HG03196 (cell line): ENCODE measurements around the gene PGAP1.

Source experiments
- ATAC-seq: cut with Tn5 transposase; IDR thresholded peaks from one replicate; pipeline ENCODE4 v1.9.1; 2021; ENCODE audit not compliant: unreplicated experiment

The PGAP1 gene

DNA sequence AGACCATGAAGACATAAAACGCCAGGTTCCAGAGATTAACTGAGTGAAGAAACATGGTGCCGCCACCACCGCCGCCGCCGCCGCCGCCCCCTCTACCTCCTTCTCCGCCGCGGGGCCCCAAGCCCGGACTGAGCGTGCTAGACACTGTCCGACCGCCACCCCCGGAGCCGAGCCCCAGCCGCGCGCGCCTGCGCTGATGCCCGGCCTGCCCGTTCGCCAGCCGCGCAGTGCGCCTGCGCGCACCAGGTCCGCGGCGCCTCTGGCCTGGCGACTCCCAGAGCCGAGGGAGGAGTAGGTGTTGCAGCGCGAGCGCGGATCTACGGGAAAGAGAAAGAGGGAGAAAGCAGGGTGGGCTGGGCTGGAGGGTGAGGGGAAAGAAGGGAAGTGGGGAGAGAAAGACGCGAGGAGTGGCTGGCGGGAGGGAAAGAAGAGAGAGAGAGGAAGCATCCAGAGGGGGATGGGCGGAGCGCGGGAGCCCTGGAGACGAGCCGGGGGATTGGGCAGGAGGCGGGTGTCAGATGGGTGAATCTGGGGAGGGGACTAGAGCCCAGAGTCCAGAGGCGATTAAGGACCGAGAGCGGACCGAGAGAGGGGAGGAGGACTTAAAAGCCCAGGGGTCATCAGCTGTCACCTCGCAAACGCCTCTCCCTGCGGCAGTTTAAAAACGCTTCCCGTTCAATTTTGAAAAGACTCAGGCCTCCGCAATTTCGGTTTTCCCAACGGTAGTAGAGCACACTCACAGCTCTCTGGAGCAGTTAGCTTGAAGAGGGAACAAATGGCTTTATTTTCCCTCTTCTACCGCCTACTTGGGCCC is at the start of gene PGAP1:
Gene PGAP1 (minus strand): TSS at position 146 of the 814 bp plus-strand sequence. CDS start 91 bp downstream, at position 55.
- ATAC-seq = peak; percentile 93

DNA sequence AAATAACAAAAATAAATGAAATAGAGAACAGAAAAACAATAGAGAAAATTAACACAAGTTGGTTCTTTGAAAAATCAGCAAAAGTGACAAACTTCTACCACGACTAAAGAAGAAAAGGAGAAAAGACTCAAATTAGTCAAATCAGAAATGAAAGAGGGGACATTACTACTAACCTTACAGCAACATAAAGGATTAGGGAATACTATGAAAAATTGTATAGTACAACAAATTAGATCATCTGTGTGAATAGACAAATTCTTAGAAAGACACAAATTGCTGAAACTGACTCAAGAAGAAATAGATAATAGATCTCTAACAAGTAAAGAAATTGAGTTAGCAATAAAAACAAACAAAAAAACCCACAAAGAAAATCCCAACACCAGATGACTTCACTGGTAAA is 48.5 kb upstream of the PGAP1 start:
- ATAC-seq = no peak

- no peak for ATAC-seq
These were observed 45.2 kb upstream of the PGAP1 start for GRCh38 chr2:196971574-196972279.

- no peak for ATAC-seq
These were observed 43.6 kb upstream of the PGAP1 start for GRCh38 chr2:196970099-196970498.

DNA sequence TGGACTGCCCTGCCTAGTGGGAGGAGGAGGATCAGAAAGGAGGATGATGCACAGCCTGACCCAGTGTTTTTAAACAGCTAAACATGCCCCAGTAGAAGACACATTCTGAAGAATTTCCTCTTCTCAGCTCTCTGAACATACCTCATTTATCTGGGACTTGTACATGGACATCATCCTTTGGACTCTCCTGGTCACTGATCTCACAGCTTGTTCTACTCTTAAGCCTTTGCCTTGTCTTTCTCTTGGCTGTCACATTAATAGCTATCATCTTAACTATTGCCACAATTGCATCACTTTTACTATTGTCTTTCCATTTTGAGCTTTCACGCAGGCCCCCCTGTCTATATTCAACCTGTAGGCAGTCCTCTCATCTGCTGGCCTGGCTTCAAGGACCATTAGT is 42.0 kb upstream of the PGAP1 start:
- no peak for ATAC-seq

DNA sequence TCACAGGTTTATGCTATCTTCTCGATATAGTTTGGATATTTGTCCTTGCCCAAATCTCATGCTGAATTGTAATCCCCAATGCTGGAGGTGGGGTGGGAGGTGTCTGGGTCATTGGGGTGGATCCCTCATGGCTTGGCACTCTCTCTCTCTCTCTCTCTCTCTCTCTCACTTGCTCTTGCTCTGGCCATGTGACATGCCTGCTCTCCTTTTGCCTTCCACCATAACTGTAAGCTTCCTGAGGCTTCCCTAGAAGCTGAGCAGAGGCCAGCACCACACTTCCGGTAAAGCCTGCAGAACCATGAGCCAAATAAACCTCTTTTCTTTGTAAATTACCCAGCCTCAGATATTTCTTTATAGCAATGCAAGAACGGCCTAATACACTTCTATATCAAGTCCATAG is 41.3 kb upstream of the PGAP1 start:
- no peak for ATAC-seq

GRCh38 chr2:196967116-196967515 is 40.6 kb upstream of the PGAP1 start:
- ATAC-seq = no peak

DNA sequence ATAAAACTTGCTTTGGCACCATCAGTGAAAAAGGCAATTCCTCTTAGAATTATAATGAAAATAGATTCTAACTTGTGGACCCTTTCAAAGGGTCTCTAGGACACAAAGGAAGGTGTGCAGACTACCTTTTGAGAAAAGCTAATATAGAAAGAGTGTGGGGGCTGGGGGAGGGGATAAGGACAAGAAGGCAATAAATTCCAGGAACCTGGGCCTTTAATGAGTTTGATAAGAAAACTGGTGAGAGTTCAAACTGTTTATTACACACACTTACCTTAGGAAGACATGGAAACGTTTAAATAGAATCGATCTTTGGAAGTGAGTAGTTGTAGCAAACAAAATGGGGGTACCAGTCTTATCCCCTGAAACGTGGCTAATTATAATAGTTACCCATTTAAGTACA is 39.6 kb upstream of the PGAP1 start:
- ATAC-seq = no peak

DNA sequence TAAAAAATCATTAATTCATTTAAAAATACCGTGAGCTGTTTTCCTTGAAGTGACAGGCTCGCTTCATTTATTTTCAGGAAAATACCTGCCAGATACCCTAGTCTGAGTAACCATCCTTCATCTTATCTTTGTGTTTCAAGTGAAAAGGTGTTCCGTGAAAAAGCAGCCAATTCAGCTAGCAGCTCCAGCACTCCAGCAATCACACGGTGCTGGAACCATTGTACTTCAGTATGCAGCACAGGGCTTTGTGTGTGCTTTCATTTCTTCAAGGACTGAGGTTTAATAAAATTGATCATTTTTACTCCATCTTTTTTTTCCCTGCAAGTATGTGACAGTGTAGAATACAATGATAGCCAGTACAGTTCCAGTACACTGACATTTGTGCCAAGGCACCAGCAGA is 39.1 kb upstream of the PGAP1 start:
- no peak for ATAC-seq

- no peak for ATAC-seq
These were observed 37.5 kb upstream of the PGAP1 start for GRCh38 chr2:196963961-196964360.

DNA sequence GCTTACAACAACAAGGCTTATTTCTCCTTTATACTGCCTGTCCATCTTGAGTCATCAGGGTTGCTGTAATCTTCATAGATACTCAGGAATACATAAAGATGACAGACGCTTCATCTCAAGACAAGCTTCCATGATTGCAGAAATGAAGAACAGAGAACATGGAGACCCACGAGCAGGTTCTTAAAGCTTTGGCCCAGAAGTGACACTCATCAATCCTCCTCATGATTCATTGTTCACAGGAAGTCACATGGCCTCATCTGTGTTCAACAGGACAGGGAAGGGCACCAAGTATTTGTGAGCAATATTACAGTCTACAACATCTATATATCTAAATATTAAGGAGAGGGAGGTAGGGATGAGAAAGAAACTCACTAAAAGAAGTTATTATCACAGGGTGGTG is 36.5 kb upstream of the PGAP1 start:
- no peak for ATAC-seq

- ATAC-seq = no peak
These were observed 35.8 kb upstream of the PGAP1 start for GRCh38 chr2:196962325-196962724.

GRCh38 chr2:196961889-196962288 is 35.4 kb upstream of the PGAP1 start:
- ATAC-seq = peak; percentile 97

DNA sequence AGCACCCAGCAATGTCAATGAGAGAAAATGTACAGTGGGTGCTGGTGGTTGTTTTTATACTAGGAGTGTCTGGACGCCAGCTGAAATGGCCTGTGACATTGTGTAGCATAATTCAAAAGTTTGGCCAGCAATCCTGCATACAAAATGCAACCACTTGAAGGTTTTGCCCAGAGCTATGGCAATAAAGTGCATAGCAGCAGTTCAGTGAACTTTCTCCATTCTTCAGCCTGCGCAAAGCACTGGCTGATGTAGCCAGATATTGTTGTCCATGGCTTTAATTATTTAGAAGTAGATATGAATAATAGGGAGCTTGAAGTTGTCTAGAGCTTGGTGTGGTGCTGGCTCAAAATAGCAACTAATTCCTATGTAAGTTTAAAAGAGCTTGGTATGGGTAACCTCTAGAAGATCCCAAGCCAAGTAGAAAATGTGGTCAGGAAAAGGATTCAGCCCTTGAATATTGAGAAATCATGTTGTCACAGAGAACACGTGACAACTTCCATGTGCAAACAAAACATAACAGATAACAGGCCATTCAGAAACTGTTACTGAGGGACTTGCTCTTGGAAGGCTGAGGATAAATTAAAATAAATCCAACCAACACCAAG is 33.3 kb upstream of the PGAP1 start:
- no peak for ATAC-seq

GRCh38 chr2:196959281-196959680 is 32.8 kb upstream of the PGAP1 start:
- ATAC-seq = no peak

GRCh38 chr2:196957881-196958525 is 31.5 kb upstream of the PGAP1 start:
- ATAC-seq = no peak

DNA sequence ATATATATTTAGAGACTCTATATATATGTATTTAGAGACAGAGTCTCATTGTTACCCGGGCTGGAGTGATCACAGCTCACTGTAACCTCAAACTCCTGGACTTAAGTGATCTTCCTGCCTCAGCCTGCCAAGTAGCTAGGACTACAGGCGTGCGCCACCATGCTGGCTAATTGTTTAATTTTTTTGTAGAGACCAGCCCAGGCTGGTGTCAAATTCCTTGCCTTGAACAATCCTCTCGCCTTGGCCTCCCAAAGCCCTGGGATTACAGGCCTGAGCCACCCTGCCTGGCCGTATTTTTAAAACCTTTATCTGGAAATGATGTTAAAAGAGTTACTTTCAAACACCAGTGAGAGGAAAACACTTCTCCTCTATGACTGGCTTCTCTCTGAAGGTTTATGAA is 30.9 kb upstream of the PGAP1 start:
- ATAC-seq = no peak

DNA sequence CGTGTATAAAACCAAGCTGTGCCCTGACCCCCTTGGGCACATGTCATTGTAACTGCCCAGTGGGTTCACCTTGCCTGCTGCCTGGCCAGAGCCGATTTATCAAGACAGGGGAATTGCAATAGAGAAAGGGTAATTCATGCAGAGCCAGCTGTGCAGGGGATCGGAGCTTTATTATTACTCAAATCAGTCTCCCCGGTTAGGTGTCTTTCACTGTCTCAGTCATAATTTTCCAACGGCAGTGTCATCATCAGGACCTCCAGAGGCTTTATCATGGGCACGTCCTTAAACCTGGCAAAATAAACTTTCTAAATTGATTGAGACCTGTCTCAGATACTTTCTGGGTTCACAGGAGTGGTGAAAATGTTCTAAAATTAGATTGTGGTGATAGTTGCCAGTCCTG is 29.6 kb upstream of the PGAP1 start:
- no peak for ATAC-seq

DNA sequence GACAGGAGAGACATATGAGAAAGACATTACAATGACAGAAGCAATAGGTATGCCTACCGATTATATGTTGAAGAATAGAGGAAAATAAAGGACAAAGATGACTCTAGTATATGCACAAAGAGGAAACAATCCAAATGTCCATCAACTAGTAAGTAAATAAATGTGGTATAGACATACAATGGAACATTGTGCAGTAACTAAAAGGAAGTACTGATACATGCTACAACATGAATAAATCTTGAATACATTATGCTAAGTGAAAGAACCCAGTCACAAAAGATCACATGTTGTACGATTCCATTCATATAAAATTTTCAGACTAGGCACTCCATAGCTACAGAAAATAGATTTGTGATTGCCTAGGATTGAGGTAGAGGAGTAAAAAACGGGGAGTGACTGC is 28.5 kb upstream of the PGAP1 start:
- ATAC-seq = no peak

DNA sequence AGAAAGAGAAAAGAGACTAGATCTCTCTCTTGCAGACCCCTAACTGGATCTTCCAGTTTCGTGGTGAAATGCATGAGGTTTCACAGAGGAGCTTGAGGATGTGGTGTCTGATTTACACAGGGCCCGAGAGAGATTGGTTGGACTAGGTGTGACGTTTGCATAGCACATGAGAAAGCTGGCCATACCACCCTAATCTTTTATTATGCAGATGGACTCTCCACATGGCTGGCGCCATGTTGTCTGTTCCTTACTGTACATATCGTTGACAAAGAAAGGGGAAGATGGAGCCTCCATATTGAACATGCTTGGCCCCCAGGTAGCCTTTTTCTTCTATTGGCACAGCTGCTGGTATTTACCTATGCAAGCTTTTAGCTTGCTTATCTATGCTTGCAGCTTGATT is 27.5 kb upstream of the PGAP1 start:
- no peak for ATAC-seq

DNA sequence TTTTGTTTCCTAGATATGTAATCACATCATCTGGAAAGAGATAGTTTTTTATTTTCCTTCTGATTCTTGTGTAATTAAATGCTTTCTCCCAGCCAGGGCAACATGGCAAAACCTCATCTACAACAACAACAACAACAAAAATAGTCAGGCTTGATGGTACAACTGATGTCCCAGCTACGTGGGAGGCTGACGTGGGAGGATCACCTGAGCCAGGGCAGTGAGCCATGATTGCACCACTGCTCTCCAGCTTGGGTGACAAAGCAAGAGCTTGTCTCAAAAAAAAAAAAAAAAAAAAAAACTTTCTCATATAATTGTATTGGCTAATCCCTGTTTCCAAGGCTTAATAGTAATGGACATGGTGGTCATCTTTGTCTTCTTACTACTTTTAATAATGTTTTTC is 26.4 kb upstream of the PGAP1 start:
- ATAC-seq = no peak

DNA sequence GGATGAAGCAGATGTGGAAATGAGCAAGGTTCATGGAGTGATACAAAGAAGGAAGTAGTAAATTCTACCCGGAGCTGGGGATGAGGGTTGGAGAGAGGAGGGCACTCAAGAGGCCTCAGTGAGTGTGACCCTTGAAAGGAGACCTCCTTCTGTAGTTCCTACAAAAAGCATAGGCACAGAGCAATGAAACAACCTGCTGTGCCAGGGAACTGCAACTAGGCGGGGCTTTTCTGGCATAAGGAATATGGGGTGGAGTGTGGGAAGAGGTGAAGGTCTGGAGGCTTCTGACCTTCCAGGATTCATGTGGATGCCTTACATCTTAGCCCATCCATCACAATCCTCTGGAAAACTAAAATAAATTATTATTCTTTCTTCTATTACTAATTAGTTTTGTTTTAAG is 25.5 kb upstream of the PGAP1 start:
- no peak for ATAC-seq
